Astrocyte of the hippocampus (primary cell): ENCODE data around the gene TMEM176A.
A peak's percentile ranks its signal among the peaks of the same experiment; 100 is the strongest.
"Not testable (repeated sequence)": the region's sequence is repeated elsewhere in the genome, so short reads cannot be mapped to it uniquely, and the experiment has no call there.

Source experiments
- DNase-seq: peaks from one replicate; pipeline ENCODE4 v3.0.0; 2011; ENCODE audit warnings: low read depth, low spot score

Gene TMEM176A, protein sequence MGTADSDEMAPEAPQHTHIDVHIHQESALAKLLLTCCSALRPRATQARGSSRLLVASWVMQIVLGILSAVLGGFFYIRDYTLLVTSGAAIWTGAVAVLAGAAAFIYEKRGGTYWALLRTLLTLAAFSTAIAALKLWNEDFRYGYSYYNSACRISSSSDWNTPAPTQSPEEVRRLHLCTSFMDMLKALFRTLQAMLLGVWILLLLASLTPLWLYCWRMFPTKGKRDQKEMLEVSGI

DNA sequence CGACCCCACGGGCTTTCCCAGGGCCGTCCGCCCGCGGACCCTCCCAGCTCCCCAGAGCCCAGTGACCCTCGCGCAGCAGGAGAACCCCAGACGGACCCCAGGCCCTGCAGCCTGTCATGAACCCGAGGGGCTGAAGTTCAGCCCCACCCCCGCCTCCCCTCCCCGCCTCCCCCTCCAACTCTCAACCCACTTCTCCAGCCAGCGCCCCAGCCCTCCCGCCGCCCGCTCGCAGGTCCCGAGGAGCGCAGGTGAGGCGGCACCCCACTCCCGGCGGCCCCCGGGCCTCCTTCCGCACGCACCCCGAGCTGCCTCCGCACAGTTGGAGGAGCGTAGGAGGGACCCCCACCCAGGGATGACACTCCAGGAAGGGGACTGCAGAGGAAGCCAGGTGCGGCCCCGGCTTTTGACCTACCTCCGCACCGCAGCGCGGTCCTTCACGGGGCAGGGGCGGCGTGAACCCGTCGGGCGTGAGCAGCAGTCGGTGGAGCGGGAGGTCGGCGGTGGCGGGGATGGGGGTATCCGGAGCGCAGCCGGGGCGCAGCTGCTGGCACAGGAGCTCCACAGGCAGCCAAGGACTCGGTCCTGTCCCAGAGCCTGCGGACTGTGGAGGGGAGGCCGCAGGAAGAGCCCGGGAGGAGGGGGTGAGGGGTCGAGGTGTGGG, at the start of gene TMEM176A:
TSS of gene TMEM176A (plus strand) at position 189 of the 661 bp plus-strand sequence. CDS start 782 bp downstream, outside the sequence.
- no peak for DNase-seq

DNA sequence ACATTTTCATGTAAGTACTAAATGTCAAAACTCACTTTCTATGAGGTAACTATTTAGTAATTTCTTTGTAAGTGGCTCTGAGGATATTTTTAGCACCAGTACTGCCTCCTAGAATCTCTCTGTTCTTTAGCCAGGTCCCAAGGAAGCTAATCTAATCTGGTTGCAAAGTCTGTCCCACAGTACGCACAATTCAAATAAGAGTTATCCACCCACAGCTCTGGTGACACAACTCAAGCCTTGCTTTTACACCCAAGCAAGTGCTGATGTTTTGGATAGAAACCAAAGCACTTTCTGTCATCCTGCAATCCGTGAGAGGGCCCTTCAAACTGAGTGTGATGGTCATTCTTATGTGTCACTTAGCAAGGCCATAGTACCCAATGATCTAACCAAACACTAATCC, 48.9 kb upstream of the TMEM176A start:
- no peak for DNase-seq

GRCh38 chr7:150753239-150753638, 47.3 kb upstream of the TMEM176A start:
- DNase-seq, result no peak

GRCh38 chr7:150753826-150754603, 46.6 kb upstream of the TMEM176A start:
- DNase-seq, result peak; percentile 2

DNA sequence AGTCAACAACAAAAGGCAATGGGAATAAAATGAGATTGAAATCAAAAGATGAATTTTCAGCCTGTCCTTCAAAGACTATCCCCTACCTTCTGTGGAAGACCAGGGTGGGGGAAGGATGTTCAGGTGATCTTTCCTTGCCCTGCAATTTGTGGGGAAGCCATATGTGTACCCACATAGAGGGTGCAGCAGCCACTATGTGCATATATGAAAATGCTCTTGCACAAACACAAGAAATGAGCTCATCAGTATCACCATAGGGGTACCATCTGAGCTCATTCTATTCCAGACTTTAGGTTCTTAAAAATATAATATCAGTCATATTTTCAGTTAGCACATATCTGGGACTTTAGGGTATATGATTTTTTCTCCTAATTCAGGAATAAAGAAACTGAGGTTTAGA, 45.6 kb upstream of the TMEM176A start:
- DNase-seq, result no peak

DNA sequence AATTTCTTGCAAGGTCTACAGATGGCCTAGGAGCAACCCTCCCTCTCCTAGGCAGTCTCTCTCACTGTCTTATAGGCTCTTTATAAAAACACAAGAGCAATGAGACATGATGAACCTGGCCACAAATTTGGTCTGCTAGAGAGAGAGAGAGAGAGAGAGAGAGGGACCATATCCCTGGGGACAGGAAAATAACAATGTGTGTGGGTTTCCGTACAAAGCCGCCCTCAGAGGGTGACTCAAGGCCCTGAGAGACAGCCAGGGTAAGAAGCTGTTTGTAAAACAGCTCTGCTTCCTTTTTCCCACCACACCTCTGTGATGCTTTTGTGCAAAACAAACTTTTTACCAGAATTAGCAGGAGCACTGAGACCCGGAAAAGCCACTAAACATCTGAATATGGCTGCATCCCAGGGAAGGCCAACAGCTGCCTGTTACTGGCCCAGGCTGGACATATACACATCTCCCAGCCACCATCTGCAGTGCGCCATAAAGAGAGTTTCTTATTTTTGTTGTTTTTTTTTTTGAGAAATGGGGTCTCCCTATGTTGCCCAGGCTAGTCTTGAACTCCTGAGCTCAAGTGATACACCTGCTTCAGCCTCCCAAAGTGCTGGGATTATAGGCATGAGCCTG, 45.0 kb upstream of the TMEM176A start:
- no peak for DNase-seq

DNA sequence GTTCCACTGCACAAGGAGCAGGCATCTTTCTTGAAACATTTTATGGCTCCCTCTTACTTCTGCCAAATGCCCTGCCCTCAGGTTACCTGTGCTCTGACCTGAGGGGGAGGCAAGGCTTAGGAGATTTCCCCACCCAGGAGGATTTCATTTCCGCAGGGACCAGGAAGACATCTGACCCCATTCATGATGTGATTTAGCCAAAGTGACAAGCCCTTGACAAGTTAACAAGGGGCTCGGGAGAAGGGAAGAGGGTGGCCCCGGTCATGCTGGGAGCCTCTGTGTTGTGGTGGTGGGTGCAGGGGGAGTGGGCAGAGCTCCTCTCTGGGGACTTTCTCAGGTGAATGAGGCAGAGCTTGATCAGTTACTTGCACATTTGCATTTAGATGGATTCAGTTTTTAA, 44.4 kb upstream of the TMEM176A start:
- DNase-seq, result no peak

DNA sequence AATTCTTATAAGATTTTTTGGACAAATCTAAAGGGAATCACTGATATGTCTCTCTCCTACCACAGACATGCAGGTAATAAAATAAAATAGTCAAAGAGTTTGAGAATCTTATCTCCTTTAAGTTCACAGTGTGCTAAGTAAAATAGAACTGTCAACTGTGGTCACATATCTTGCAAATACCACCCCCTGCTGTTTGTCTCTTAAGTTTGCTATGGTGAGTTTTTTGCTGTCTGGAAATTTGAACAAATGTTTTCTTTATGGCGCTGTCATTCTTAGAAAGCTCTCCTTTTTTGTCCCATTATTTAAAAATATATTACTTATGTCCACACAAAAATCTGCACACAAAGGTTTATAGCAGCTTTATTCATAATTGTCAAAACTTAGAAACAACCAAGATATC, 43.7 kb upstream of the TMEM176A start:
- DNase-seq, result no peak

- DNase-seq, result no peak
These were observed 41.1 kb upstream of the TMEM176A start for GRCh38 chr7:150759479-150759878.

GRCh38 chr7:150766334-150766709, 34.2 kb upstream of the TMEM176A start:
- no peak for DNase-seq

DNA sequence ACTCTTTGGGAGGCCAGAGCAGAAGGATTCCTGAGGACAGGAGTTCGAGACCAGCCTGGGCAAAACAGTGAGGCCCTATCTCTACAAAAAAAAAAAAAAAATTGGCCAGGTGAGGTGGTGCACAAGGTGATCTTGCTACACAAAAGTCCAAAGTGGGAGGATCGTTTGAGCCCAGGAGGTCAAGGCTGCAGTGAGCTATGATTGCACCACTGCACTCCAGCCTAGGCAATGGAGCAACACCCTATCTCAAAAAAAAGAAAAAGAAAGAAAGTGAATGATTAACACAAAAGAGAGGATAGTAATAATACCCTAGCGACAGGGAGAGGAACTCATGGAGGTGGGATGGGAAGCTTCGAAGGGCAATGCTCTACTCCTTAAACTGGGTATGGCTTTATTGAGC, 30.8 kb upstream of the TMEM176A start:
- no peak for DNase-seq

DNA sequence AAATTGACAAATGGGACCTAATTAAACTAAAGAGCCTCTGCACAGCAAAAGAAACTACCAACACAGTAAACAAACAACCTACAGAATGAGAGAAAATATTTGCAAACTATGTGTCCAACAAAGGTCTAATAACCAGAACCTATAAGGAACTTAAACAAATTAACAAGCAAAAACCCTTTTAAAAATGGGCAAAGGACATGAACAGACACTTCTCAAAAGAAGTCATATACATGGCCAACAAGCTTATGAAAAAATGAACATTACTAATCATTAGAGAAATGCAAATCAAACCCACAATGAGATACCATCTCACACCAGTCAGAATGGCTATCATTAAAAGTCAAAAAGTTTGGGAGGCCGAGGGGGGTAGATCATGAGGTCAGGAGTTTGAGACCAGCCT, 26.4 kb upstream of the TMEM176A start:
- not testable (repeated sequence) for DNase-seq

DNA sequence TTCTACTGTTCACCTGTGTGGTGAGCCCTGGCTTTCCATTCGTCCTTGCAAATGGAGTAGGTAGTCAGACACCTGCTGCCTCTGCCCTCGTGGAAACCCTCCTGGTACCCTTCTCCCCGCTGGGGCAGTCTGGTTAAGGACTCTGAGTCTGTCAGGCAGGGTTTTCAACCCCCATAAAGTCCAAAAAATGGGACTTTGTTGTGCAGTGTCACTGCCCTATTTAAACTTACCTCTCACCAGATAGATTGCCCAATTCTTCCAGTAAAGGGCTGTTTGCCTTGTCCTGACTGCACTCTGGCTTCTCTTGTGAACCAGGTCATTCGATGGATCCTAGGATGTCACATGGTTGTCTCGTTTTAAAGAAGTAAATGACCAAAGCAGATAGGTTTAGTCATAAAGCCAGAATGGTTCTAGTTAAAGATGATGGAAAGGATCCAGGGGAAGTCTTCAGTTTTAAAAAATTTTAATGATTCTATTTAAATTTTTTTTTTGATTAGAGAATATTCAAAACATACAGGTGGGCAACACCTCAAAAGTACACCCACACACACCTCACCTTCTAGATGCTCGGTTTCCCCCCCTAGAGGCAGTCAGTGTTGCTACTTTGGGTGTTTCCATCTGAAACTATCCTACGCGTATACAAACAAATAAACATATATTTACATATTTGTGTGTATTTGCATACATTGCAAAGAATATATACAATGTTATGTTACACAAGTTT, 22.4 kb upstream of the TMEM176A start:
- no peak for DNase-seq

DNA sequence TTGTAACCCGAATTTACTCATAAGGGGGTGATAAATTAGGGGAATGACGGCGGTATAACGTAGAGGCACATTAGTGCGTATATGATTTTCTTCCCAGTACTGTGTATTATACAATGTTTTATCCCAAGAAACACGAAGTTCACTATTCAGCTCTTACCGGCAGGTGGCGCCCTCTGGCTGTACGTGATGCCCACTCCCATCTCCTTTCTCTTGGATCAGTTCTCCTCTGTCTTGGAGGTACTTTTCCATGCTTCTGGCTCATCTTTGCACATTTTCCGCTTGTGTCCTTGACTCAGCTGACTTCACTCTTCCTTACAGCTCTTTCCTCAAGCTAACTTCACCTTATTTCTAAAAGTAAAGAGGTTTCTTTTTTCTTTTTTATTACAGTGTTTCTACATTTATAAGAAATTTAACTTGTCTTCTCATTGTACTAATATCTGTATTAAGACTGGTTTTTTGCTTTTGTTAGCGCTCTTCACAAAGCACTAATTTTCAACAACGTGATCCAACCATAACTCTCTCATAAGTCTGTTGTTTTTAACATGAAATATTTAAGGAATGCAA, 21.7 kb upstream of the TMEM176A start:
- DNase-seq, result peak; percentile 84

DNA sequence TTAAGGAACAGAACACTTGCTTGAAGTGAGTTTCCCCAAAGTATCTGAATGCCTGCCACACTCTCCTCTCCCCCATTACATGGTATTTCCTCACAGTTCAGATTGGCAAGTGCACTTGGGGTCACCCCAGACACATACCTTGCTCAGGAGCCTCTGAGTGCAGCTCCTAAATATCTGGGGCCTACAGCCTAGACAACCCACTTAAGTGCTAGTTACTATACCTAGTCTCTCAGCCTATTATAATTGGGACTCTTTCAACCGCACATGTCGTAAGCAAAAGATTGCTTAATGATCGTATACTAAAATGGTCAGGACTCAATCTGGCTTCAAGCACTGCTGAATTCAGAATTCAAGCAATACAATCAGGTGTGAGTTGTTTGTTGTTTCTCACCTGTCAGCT, 20.3 kb upstream of the TMEM176A start:
- DNase-seq, result no peak

- no peak for DNase-seq
These were observed 19.5 kb upstream of the TMEM176A start for GRCh38 chr7:150781103-150781502.

GRCh38 chr7:150781961-150782360, 18.6 kb upstream of the TMEM176A start:
- no peak for DNase-seq

GRCh38 chr7:150784120-150784736, 16.3 kb upstream of the TMEM176A start:
- no peak for DNase-seq

GRCh38 chr7:150784954-150785353, 15.6 kb upstream of the TMEM176A start:
- DNase-seq, result no peak

GRCh38 chr7:150787321-150788281, 13.0 kb upstream of the TMEM176A start:
- no peak for DNase-seq
